ENCODE measurements around the gene LMX1B.

DNA sequence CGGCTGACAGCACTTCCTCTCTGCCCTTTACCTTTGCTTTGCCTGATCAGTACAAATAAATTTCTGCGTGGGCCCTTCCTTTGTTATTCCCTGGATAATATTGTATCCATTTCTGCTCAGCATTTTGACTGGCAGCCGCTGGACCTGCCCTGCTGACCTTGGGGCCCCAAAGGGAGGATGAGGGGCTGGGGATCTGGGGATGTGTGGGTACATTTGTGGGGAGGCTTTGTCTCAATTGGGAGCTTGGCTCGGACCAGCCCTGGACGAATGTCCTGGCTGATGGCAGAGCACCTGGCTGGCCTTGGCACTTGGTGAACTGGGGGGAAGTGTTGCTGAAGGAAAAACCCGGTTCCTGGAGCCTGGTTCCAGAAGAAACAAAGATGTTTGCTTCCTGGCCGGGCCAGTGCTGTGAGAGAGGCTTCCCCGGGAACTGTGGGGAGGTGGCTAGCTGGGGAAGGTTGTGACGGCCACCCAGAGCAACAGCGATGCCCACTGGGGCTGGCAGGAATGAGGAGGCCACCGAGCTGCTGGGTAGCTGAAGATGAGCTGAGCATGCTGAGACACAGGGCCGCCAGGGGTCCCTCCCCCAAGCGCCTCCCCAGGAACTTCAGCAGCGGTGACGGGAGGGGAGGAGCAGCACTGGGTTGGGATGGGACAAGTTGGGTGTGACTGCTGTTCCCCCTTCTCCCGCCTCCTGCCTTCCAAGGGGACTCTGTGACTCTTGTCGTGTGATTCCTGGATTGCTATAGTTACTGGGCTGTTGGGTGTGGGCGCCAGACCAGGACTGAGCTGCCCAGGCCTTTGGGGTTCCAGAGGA, 8.4 kb downstream of the LMX1B start:
- TF ChIP-seq RAD21 (IDR thresholded peaks at IDR 0.05; ENCODE audit: low read depth): no peak
- no peak for TF ChIP-seq NFIC (IDR thresholded peaks at IDR 0.05)
- no peak for TF ChIP-seq REST (IDR thresholded peaks at IDR 0.05; ENCODE audit: low read depth)
- no peak for TF ChIP-seq EGR1 (IDR thresholded peaks at IDR 0.05)
- no peak for TF ChIP-seq YY1 (IDR thresholded peaks at IDR 0.05; ENCODE audit: low read depth)
- TF ChIP-seq TAF1 (IDR thresholded peaks at IDR 0.05; ENCODE audit: low read depth): no peak
- no peak for TF ChIP-seq CEBPB (IDR thresholded peaks at IDR 0.05)
- TF ChIP-seq FOXM1 (IDR thresholded peaks at IDR 0.05; ENCODE audit: borderline replicate concordance, low read depth): no peak
- TF ChIP-seq, protein P1, sequence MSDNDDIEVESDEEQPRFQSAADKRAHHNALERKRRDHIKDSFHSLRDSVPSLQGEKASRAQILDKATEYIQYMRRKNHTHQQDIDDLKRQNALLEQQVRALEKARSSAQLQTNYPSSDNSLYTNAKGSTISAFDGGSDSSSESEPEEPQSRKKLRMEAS (IDR thresholded peaks at IDR 0.05): no peak
- TF ChIP-seq TEAD4 (IDR thresholded peaks at IDR 0.05): no peak
- no peak for TF ChIP-seq EP300 (IDR thresholded peaks at IDR 0.05; ENCODE audit: borderline replicate concordance)
